K562 (cell line): Measurements from ENCODE around the gene VGF. TPM values are rescaled to one million over a fixed set of nuclear protein-coding genes. Genes with fewer than 3 reads are reported as not detected.

Experiments
- CBX3 ChIP-seq, 2 experiments: IDR thresholded peaks; 1 replicate in 1 of 2; 2 replicates in 1 of 2; pipeline ENCODE4 v1.6.1; 2012; ENCODE audit warnings: inconsistent platforms in 2 of 2, low read length in 2 of 2, borderline replicate concordance in 1 of 2, control low read depth in 1 of 2
- CREB3 ChIP-seq: fragments of 450-650 bp; conservative IDR thresholded peaks from 2 replicates; pipeline ENCODE4 v1.6.1; 2016; ENCODE audit warnings: missing genetic modification characterization, low read depth, mild to moderate bottlenecking, missing compliant biosample characterization, moderate library complexity
- E2F5 ChIP-seq: sonication (generic); formaldehyde crosslinking; IDR thresholded peaks from 2 replicates; pipeline ENCODE4 v1.8.0; 2022; ENCODE audit warnings: mild to moderate bottlenecking, missing genetic modification reagents
- E2F8 ChIP-seq: fragments of 450-650 bp; IDR thresholded peaks from 2 replicates; pipeline ENCODE4 v1.7.1; 2018; ENCODE audit warnings: mild to moderate bottlenecking, low read depth; ENCODE audit not compliant: partially characterized antibody
- EZH2 ChIP-seq: IDR thresholded peaks from 2 replicates; pipeline ENCODE4 v1.6.1; 2012; ENCODE audit warnings: low read depth, mild to moderate bottlenecking, inconsistent platforms, low read length, borderline replicate concordance
- NBN ChIP-seq: fragments of 450-650 bp; IDR thresholded peaks from 2 replicates; pipeline ENCODE4 v1.6.1; 2016; ENCODE audit warnings: low read depth, mild to moderate bottlenecking
- NKRF ChIP-seq: fragments of 450-650 bp; IDR thresholded peaks from 2 replicates; pipeline ENCODE4 v1.6.1; 2016; ENCODE audit warnings: borderline replicate concordance
- POLR2H ChIP-seq: IDR thresholded peaks from 2 replicates; pipeline ENCODE4 v1.6.1; 2016; ENCODE audit warnings: missing genetic modification characterization, low read depth, mild to moderate bottlenecking, control low read depth, missing compliant biosample characterization, moderate library complexity
- SIRT6 ChIP-seq: IDR thresholded peaks from one replicate; pipeline ENCODE4 v1.6.1; 2012; ENCODE audit warnings: low read depth, mild to moderate bottlenecking, control low read depth, inconsistent platforms, low read length, moderate library complexity
- SMARCE1 ChIP-seq: fragments of 450-650 bp; IDR thresholded peaks from 2 replicates; pipeline ENCODE4 v1.7.1; 2016; ENCODE audit warnings: mild to moderate bottlenecking
- TFE3 ChIP-seq: fragments of 450-650 bp; formaldehyde crosslinking; IDR thresholded peaks from 2 replicates; pipeline ENCODE4 v1.4.0; 2020; ENCODE audit warnings: mild to moderate bottlenecking, mixed read lengths
- ZMIZ1 ChIP-seq, 2 experiments: fragments of 150-350 bp in 1 of 2; IDR thresholded peaks; 2 replicates each; pipeline ENCODE4 v1.6.1; 2012 to 2016; ENCODE audit warnings: low read depth in 2 of 2, low read length in 2 of 2, mild to moderate bottlenecking in 1 of 2, moderate library complexity in 1 of 2
- ZNF143 ChIP-seq: sonication (generic); formaldehyde crosslinking; IDR thresholded peaks from 2 replicates; pipeline ENCODE4 v1.9.0; 2022; ENCODE audit warnings: mild to moderate bottlenecking, missing genetic modification reagents
- polyA plus RNA-seq, 8 experiments: library from polyadenylated mRNA; depleted of rRNA in 4 of 8; stranded (reverse) in 5 of 8; unstranded in 3 of 8; fragments of >200 nt; fragmentation: Nextera tagmentation in 2 of 8; fragmentation: Illumina TruSeq in 1 of 8; extraction: Ambion mirVana in 2 of 8; extraction: Trizol in 1 of 8; gene quantifications; 2 replicates each; pipeline versions ENCODE4 v1.2.1 to v1.2.3, GENCODE V29; 2011 to 2014; ENCODE audit warnings: inconsistent platforms in 1 of 8, missing spikeins in 1 of 8
- total RNA-seq, 7 experiments: library from RNA; depleted of rRNA in 6 of 7; stranded (reverse); fragments of >200 nt in 6 of 7; fragmentation: Illumina TruSeq in 2 of 7; extraction: Trizol in 2 of 7; gene quantifications; 2 replicates each; pipeline versions ENCODE4 v1.2.1 to v1.2.3, GENCODE V29; 2011 to 2021; ENCODE audit warnings: low replicate concordance in 1 of 7

The VGF gene
- total and polyA plus RNA-seq, 9 of the 15 experiments (the other 6 are each of a cell fraction or from before 2014, with no cell fraction given), result 0.03 to 5.7 (median 0.34) TPM

GRCh38 chr7:101165075-101165957, at the start of gene VGF (continued):
- TF ChIP-seq E2F8, result peak; percentile 68
- no peak for TF ChIP-seq SIRT6
- peak; percentile 46 for TF ChIP-seq NKRF
- TF ChIP-seq E2F5 (CRISPR knock-in tag), result peak; percentile 95
- TF ChIP-seq TFE3 (CRISPR knock-in tag), result peak; percentile 97
- peak in 1 of 2 experiments; percentile 66; a peak in 1 of 3 replicates for TF ChIP-seq CBX3 (IDR thresholded peaks at IDR 0.05; ENCODE audit: borderline replicate concordance in 1 of 2, low read length in 2 of 2)
- TF ChIP-seq ZNF143 (CRISPR knock-in tag), result no peak
- TF ChIP-seq SMARCE1, result no peak
- no peak for TF ChIP-seq ZMIZ1 (IDR thresholded peaks at IDR 0.05; ENCODE audit: low read depth in 2 of 2, low read length in 2 of 2)
- no peak for TF ChIP-seq EZH2
- TF ChIP-seq POLR2H (tag), result no peak
- TF ChIP-seq CREB3 (tag), result no peak
- no peak for TF ChIP-seq NBN
